HepG2 (cell line): Measurements from ENCODE around the gene ABCB11.

Source experiments
- CENPX ChIP-seq: sonication (generic); formaldehyde crosslinking; IDR thresholded peaks from 2 replicates; pipeline ENCODE4 v1.9.0; 2021; ENCODE audit warnings: mild to moderate bottlenecking, missing genetic modification reagents, moderate library complexity
- CTCF ChIP-seq: sonication (generic); formaldehyde crosslinking; IDR thresholded peaks from 2 replicates; pipeline ENCODE4 v1.5.0; 2020; ENCODE audit warnings: mild to moderate bottlenecking, missing genetic modification reagents, moderate library complexity
- NR2F6 ChIP-seq, 2 experiments: IDR thresholded peaks; 2 replicates each; pipeline ENCODE4 v1.6.1; 2016; ENCODE audit warnings: antibody characterized with exemption in 1 of 2, mild to moderate bottlenecking in 1 of 2
- PCBP2 ChIP-seq: fragments of 200-400 bp; formaldehyde crosslinking; optimal IDR thresholded peaks from 2 replicates; pipeline ENCODE3; 2018; ENCODE audit warnings: low read length, low read depth; ENCODE audit not compliant: poor library complexity, severe bottlenecking
- PLRG1 ChIP-seq: fragments of 450-650 bp; conservative IDR thresholded peaks from 2 replicates; pipeline ENCODE4 v1.6.1; 2016
- POLR2A ChIP-seq, 2 experiments: IDR thresholded peaks; 2 replicates each; pipeline ENCODE4 v1.6.1; 2011; ENCODE audit warnings: low read depth in 2 of 2, low read length in 2 of 2, mild to moderate bottlenecking in 1 of 2, moderate library complexity in 1 of 2; ENCODE audit not compliant: insufficient read depth in 1 of 2
- SETDB1 ChIP-seq: sonication (generic); formaldehyde crosslinking; IDR thresholded peaks from 2 replicates; pipeline ENCODE4 v1.5.1; 2020; ENCODE audit warnings: missing genetic modification reagents, mild to moderate bottlenecking, borderline replicate concordance
- TBP ChIP-seq: sonication (generic); formaldehyde crosslinking; IDR thresholded peaks from 2 replicates; pipeline ENCODE4 v1.5.0; 2020; ENCODE audit warnings: missing genetic modification reagents
- TP53 ChIP-seq: sonication (generic); formaldehyde crosslinking; conservative IDR thresholded peaks from 2 replicates; pipeline ENCODE4 v1.4.0; 2020; ENCODE audit warnings: missing genetic modification reagents
- TRIM24 ChIP-seq: sonication (generic); formaldehyde crosslinking; IDR thresholded peaks from 2 replicates; pipeline ENCODE4 v1.8.0; 2022; ENCODE audit warnings: mild to moderate bottlenecking, missing genetic modification reagents

DNA sequence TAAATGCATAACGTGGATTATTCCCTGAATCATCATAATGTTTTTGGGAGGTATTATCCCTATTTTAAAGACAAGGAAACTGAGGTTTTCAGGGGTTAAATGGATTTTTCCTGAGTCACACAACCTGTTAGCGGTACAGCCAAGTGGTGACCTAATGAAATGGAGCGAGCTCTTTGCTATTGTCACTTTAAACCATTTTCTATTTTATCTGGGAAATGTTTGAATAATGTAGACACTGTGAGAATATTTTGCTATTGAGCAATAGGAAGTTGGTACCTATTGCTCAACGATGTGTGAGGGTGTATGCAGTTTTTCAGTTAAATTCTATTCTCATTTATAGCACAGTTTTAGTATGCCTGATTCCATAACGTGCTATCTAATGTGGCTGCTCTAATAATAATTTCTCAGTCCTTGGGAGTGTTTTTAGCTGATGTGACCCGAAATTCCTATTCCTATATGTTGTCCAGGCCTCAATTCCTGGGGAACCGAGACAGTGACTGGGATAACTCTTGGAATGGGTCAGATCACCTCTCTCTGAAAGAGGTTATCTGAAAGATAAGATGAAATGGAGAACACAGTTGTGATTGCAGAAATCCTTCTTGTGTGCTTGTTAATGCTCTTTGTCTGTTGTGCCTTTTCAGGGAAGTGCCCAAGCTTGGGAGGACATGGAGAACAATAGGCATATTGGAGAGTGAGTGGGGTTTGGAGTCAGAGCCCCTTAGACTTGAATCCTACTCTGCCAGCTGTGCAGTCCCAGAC, 38.4 kb downstream of the ABCB11 start:
- no peak for TF ChIP-seq CTCF (CRISPR knock-in tag)
- no peak for TF ChIP-seq PLRG1
- TF ChIP-seq SETDB1 (CRISPR knock-in tag) = no peak
- no peak for TF ChIP-seq CENPX (CRISPR knock-in tag)
- TF ChIP-seq POLR2A (IDR thresholded peaks at IDR 0.05; ENCODE audit: insufficient read depth in 1 of 2, low read depth in 2 of 2, low read length in 2 of 2) = no peak
- no peak for TF ChIP-seq TRIM24 (CRISPR knock-in tag)
- TF ChIP-seq NR2F6 (IDR thresholded peaks at IDR 0.05) = no peak
- TF ChIP-seq NR2F6 (CRISPR knock-in tag; IDR thresholded peaks at IDR 0.05) = no peak
- TF ChIP-seq TBP (CRISPR knock-in tag) = no peak
- no peak for TF ChIP-seq TP53 (CRISPR knock-in tag)
- TF ChIP-seq PCBP2 = no peak
